Mesenchymal stem cell (in vitro differentiated cells and primary cell): Measurements from ENCODE around the gene DIP2B.

Experiments
- DNase-seq: peaks from one replicate; pipeline ENCODE4 v3.0.0-alpha.2; 2013
- H2AFZ ChIP-seq: one replicate; pipeline ENCODE4 v1.6.1; 2013; ENCODE audit warnings: low read depth, mild to moderate bottlenecking, control low read depth, inconsistent platforms, low read length, moderate library complexity
- H2AK5ac ChIP-seq: 2 replicates; pipeline ENCODE4 v1.6.1; 2013; ENCODE audit warnings: low read length, moderate library complexity, mild to moderate bottlenecking, inconsistent platforms; ENCODE audit not compliant: severe bottlenecking
- H2BK120ac ChIP-seq: one replicate; pipeline ENCODE4 v1.6.1; 2013; ENCODE audit warnings: low read depth, mild to moderate bottlenecking, inconsistent platforms, low read length, moderate library complexity
- H2BK12ac ChIP-seq, 2 experiments: one replicate each; pipeline ENCODE4 v1.6.1; 2013; ENCODE audit warnings: inconsistent platforms in 2 of 2, low read length in 2 of 2, mild to moderate bottlenecking in 2 of 2, moderate library complexity in 2 of 2, control low read depth in 1 of 2
- H2BK15ac ChIP-seq: one replicate; pipeline ENCODE4 v1.6.1; 2013; ENCODE audit warnings: mild to moderate bottlenecking, low read depth, inconsistent platforms; ENCODE audit not compliant: poor library complexity, severe bottlenecking
- H2BK5ac ChIP-seq: 2 replicates; pipeline ENCODE4 v1.6.1; 2013; ENCODE audit warnings: low read depth, mild to moderate bottlenecking, low read length, control low read depth, inconsistent platforms; ENCODE audit not compliant: poor library complexity, severe bottlenecking
- H3K14ac ChIP-seq, 2 experiments: one replicate each; pipeline ENCODE4 v1.6.1; 2013; ENCODE audit warnings: inconsistent platforms in 2 of 2, low read length in 2 of 2, control low read depth in 1 of 2, mild to moderate bottlenecking in 1 of 2, moderate library complexity in 1 of 2
- H3K18ac ChIP-seq, 2 experiments: one replicate each; pipeline ENCODE4 v1.6.1; 2013; ENCODE audit warnings: inconsistent platforms in 2 of 2, low read length in 2 of 2, control low read depth in 1 of 2, low read depth in 1 of 2, mild to moderate bottlenecking in 1 of 2
- H3K23ac ChIP-seq, 2 experiments: one replicate each; pipeline ENCODE4 v1.6.1; 2013; ENCODE audit warnings: inconsistent platforms in 2 of 2, low read length in 2 of 2, mild to moderate bottlenecking in 2 of 2, moderate library complexity in 2 of 2, control low read depth in 1 of 2
- H3K27ac ChIP-seq: 2 replicates; pipeline ENCODE4 v1.5.1; 2013; ENCODE audit warnings: mild to moderate bottlenecking, moderate library complexity, low read length, control low read depth, inconsistent platforms; ENCODE audit not compliant: poor library complexity, severe bottlenecking
- H3K27me3 ChIP-seq, 2 experiments: 2 replicates each; pipeline versions ENCODE4 v1.6.1 to v1.7.0; 2013; ENCODE audit warnings: low read length in 2 of 2, mild to moderate bottlenecking in 2 of 2, moderate library complexity in 2 of 2, control low read depth in 1 of 2, inconsistent platforms in 1 of 2; ENCODE audit not compliant: control insufficient read depth in 1 of 2, insufficient read depth in 1 of 2
- H3K36me3 ChIP-seq, 2 experiments: 2 replicates each; pipeline versions ENCODE4 v1.6.1 to v1.7.0; 2013; ENCODE audit warnings: low read length in 2 of 2, control low read depth in 1 of 2, inconsistent platforms in 1 of 2, low read depth in 1 of 2, mild to moderate bottlenecking in 1 of 2; ENCODE audit not compliant: insufficient read depth in 2 of 2, control insufficient read depth in 1 of 2
- H3K4ac ChIP-seq, 2 experiments: one replicate each; pipeline ENCODE4 v1.6.1; 2013; ENCODE audit warnings: inconsistent platforms in 2 of 2, low read length in 2 of 2, mild to moderate bottlenecking in 2 of 2, moderate library complexity in 2 of 2, control low read depth in 1 of 2, low read depth in 1 of 2
- H3K4me1 ChIP-seq: 2 replicates; pipeline ENCODE4 v1.6.1; 2013; ENCODE audit warnings: low read depth, low read length, control low read depth; ENCODE audit not compliant: control insufficient read depth, insufficient read depth
- H3K4me2 ChIP-seq: 2 replicates; pipeline ENCODE4 v1.6.1; 2013; ENCODE audit warnings: low read length, mild to moderate bottlenecking, inconsistent platforms; ENCODE audit not compliant: poor library complexity, severe bottlenecking
- H3K4me3 ChIP-seq, 2 experiments: 2 replicates each; pipeline versions ENCODE4 v1.5.1 to v1.7.0; 2013; ENCODE audit warnings: low read length in 2 of 2, mild to moderate bottlenecking in 2 of 2, control low read depth in 1 of 2, low read depth in 1 of 2; ENCODE audit not compliant: insufficient read depth in 1 of 2
- H3K79me1 ChIP-seq: replicated peaks from 2 replicates; pipeline ENCODE4 v1.6.1; 2013; ENCODE audit warnings: mild to moderate bottlenecking, control low read depth, low read length, inconsistent platforms; ENCODE audit not compliant: poor library complexity, severe bottlenecking
- H3K9ac ChIP-seq: 2 replicates; pipeline ENCODE4 v1.7.0; 2013; ENCODE audit warnings: mild to moderate bottlenecking, low read length, moderate library complexity
- H3K9me3 ChIP-seq: 2 replicates; pipeline ENCODE4 v1.7.0; 2013; ENCODE audit warnings: mild to moderate bottlenecking, low read length; ENCODE audit not compliant: control insufficient read depth
- H4K8ac ChIP-seq: one replicate; pipeline ENCODE4 v1.6.1; 2013; ENCODE audit warnings: inconsistent platforms, mild to moderate bottlenecking, low read length, moderate library complexity
- H4K91ac ChIP-seq: one replicate; pipeline ENCODE4 v1.6.1; 2013; ENCODE audit warnings: mild to moderate bottlenecking, low read length, inconsistent platforms
- WGBS: methylation state at CpG from one replicate; pipeline ENCODE4 v1.1.7; 2013; ENCODE audit warnings: mixed read lengths; 5-methylcytosine and 5-hydroxymethylcytosine counted together

Gene DIP2B

DNA sequence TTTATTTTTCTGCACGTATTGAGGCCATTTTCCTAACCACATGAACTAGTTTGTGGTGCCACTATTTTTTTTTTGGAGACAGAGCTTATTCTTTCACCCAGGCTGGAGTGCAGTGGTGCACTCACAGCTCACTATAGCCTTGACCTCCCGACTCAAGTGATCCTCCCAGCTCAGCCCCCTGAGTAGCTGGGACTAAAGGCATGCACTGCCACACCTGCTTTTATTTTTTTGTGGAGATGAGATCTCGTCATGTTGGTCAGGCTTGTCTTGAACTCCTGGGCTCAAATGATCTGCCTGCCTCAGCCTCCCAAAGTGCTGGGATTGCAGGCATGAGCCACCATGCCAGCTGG is 60.1 kb downstream of the DIP2B start:
- DNase-seq: no peak
- no peak overlapping the region for H3K14ac ChIP-seq
- no peak overlapping the region for H2AFZ ChIP-seq
- no peak overlapping the region for H3K18ac ChIP-seq
- no peak overlapping the region for H3K27ac ChIP-seq
- no peak overlapping the region for H2AK5ac ChIP-seq
- no peaks in the 10 kb centered on the region for H3K9me3 ChIP-seq
- no peak overlapping the region for H4K91ac ChIP-seq
- H3K4me3 ChIP-seq: no peak overlapping the region
- H3K27me3 ChIP-seq: no peaks in the 10 kb centered on the region
- no peak overlapping the region for H2BK5ac ChIP-seq
- peaks cover 11% of the 10 kb centered on the region for H3K79me1 ChIP-seq
- peaks cover 6% of the 10 kb centered on the region for H3K4me1 ChIP-seq
- no peak overlapping the region for H3K23ac ChIP-seq
- WGBS: 100% methylated on average over 3 of the region's 3 CpGs
- H4K8ac ChIP-seq: no peak overlapping the region
- no peak overlapping the region for H2BK12ac ChIP-seq
- H3K9ac ChIP-seq: no peak overlapping the region
- H2BK120ac ChIP-seq: no peak overlapping the region
- H2BK15ac ChIP-seq: no peak overlapping the region
- H3K4ac ChIP-seq: no peak overlapping the region
- H3K36me3 ChIP-seq: no peaks in the 10 kb centered on the region
- H3K4me2 ChIP-seq: no peak overlapping the region

DNA sequence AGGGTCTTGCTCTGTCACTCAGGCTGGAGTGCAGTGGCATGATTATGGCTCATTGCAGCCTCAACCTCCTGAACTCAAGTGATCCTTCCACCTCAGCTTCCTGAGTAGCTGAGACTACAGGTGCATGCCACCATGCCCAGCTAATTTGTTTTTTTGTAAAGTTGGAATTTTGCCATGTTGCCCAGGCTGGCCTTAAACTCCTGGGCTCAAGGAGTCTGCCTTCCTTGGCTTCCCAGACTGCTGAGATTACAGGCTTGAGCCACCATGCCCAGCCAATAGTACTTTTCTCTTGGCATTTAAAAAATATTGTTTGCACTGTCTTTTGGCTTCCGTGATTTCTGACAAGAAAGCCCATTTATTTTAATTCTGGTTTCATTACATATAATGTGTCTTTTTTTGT is 61.3 kb downstream of the DIP2B start:
- Histone ChIP-seq H3K4me2 (no peak overlapping the region), H2BK15ac (no peak overlapping the region), H3K27me3 (no peaks in the 10 kb centered on the region), H3K4ac (no peak overlapping the region), H4K91ac (no peak overlapping the region), H2AK5ac (no peak overlapping the region), H2BK12ac (no peak overlapping the region), H3K9ac (no peak overlapping the region), H3K27ac (no peak overlapping the region), H2BK5ac (no peak overlapping the region), H3K4me1 (peaks cover 6% of the 10 kb centered on the region), H4K8ac (no peak overlapping the region), H3K4me3 (no peak overlapping the region), H3K14ac (no peak overlapping the region), H2BK120ac (no peak overlapping the region), H2AFZ (no peak overlapping the region), H3K36me3 (no peaks in the 10 kb centered on the region), H3K18ac (no peak overlapping the region), H3K23ac (no peak overlapping the region), H3K79me1 (peaks cover 12% of the 10 kb centered on the region), H3K9me3 (no peaks in the 10 kb centered on the region)
- no peak for DNase-seq
- no CpG with 5 or more reads among the region's 1 CpG for WGBS

DNA sequence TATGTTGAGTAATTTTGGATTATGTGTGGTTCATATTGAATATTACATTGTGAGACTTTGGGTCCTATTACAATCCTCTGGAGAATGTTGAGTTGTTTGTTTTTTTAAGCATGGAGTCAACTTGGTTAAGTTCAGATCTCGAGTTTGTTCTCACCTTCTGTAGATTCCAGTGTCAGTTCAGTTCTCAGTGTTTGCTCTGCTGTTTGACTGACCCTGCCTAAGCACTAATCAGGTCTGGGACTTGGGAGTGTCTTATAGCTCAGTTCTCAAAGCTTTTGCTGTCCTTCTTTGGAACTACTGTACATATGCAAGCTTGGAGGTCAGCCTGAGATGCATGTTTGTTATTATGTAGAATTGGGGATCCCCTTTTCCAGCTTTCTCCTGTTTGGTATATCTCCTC is 63.1 kb downstream of the DIP2B start:
- no peak overlapping the region for H4K91ac ChIP-seq
- H2BK5ac ChIP-seq: no peak overlapping the region
- H3K4me1 ChIP-seq: peaks cover 3% of the 10 kb centered on the region
- H2BK12ac ChIP-seq: no peak overlapping the region
- WGBS: 6% methylated on average over 1 of the region's 1 CpG
- H3K18ac ChIP-seq: no peak overlapping the region
- no peak overlapping the region for H3K4ac ChIP-seq
- peak overlapping the region; percentile 76 for H3K9ac ChIP-seq
- H2AK5ac ChIP-seq: no peak overlapping the region
- no peaks in the 10 kb centered on the region for H3K9me3 ChIP-seq
- H3K4me2 ChIP-seq: no peak overlapping the region
- H2BK120ac ChIP-seq: no peak overlapping the region
- peaks cover 13% of the 10 kb centered on the region for H3K79me1 ChIP-seq
- no peak overlapping the region for H3K4me3 ChIP-seq
- DNase-seq: peak; percentile 59
- H3K23ac ChIP-seq: no peak overlapping the region
- H3K27me3 ChIP-seq: no peaks in the 10 kb centered on the region
- H3K14ac ChIP-seq: no peak overlapping the region
- no peak overlapping the region for H4K8ac ChIP-seq
- peak overlapping the region; percentile 26 for H3K27ac ChIP-seq
- H3K36me3 ChIP-seq: no peaks in the 10 kb centered on the region
- H2AFZ ChIP-seq: no peak overlapping the region
- no peak overlapping the region for H2BK15ac ChIP-seq

- no peaks in the 10 kb centered on the region for H3K36me3 ChIP-seq
Measured at GRCh38 chr12:50568338-50569091, 63.7 kb downstream of the DIP2B start.

More at GRCh38 chr12:50568338-50569091, 63.7 kb downstream of the DIP2B start:
- H3K4me3 ChIP-seq: peak overlapping the region in 1 of 2 experiments; percentile 25
- peak; percentile 53 for DNase-seq
- no peak overlapping the region for H3K23ac ChIP-seq
- peak overlapping the region; percentile 76 for H3K9ac ChIP-seq
- no peak overlapping the region for H4K91ac ChIP-seq
- no peak overlapping the region for H2BK5ac ChIP-seq
- H2BK12ac ChIP-seq: no peak overlapping the region
- H3K27me3 ChIP-seq: no peaks in the 10 kb centered on the region
- no peak overlapping the region for H3K18ac ChIP-seq
- H2AFZ ChIP-seq: no peak overlapping the region
- no peak overlapping the region for H2BK15ac ChIP-seq
- no peak overlapping the region for H3K4me2 ChIP-seq
- WGBS: 71% methylated on average over 2 of the region's 4 CpGs
- no peaks in the 10 kb centered on the region for H3K4me1 ChIP-seq
- no peaks in the 10 kb centered on the region for H3K9me3 ChIP-seq
- no peak overlapping the region for H4K8ac ChIP-seq
- peak overlapping the region; percentile 26 for H3K27ac ChIP-seq
- no peak overlapping the region for H2BK120ac ChIP-seq
- H3K79me1 ChIP-seq: peaks cover 11% of the 10 kb centered on the region
- no peak overlapping the region for H3K14ac ChIP-seq
- H2AK5ac ChIP-seq: no peak overlapping the region
- H3K4ac ChIP-seq: no peak overlapping the region
